DOHH2 (cell line): Measurements from ENCODE around the gene SLC7A6OS.

Experiments used
- H3F3A ChIP-seq: fragments of 200-600 bp; sonication (generic), shearing (Covaris generic); 2 replicates; pipeline ENCODE4 v1.6.0; 2016; ENCODE audit warnings: antibody characterized with exemption, mild to moderate bottlenecking; ENCODE audit not compliant: control insufficient read depth, insufficient read depth
- H3K27ac ChIP-seq: fragments of 200-600 bp; sonication (generic); 2 replicates; pipeline ENCODE4 v1.5.1; 2014; ENCODE audit warnings: low read depth, mild to moderate bottlenecking, low read length, moderate library complexity
- H3K27me3 ChIP-seq: fragments of 200-600 bp; sonication (generic); 2 replicates; pipeline ENCODE4 v1.6.1; 2014; ENCODE audit warnings: mild to moderate bottlenecking, low read length, mixed read lengths; ENCODE audit not compliant: control insufficient read depth
- H3K36me3 ChIP-seq: fragments of 200-600 bp; sonication (generic); 2 replicates; pipeline ENCODE4 v1.6.1; 2014; ENCODE audit warnings: mild to moderate bottlenecking, low read length, moderate library complexity, mixed read lengths; ENCODE audit not compliant: control insufficient read depth
- H3K4me1 ChIP-seq: fragments of 200-600 bp; sonication (generic); 2 replicates; pipeline ENCODE4 v1.6.1; 2014; ENCODE audit warnings: mild to moderate bottlenecking, low read length, mixed read lengths; ENCODE audit not compliant: control insufficient read depth
- H3K4me2 ChIP-seq: fragments of 200-600 bp; sonication (generic); 2 replicates; pipeline ENCODE4 v1.6.0; 2014; ENCODE audit warnings: mild to moderate bottlenecking, low read length, moderate library complexity
- H3K4me3 ChIP-seq: fragments of 200-600 bp; sonication (generic); 2 replicates; pipeline ENCODE4 v1.5.1; 2014; ENCODE audit warnings: mild to moderate bottlenecking, low read length, mixed read lengths
- H3K79me2 ChIP-seq: fragments of 200-600 bp; sonication (generic); 2 replicates; pipeline ENCODE4 v1.6.1; 2014; ENCODE audit warnings: mild to moderate bottlenecking, low read length, mixed read lengths; ENCODE audit not compliant: control insufficient read depth
- H3K9me2 ChIP-seq: fragments of 200-600 bp; sonication (generic); replicated peaks from 2 replicates; pipeline ENCODE4 v1.6.1; 2014; ENCODE audit warnings: mild to moderate bottlenecking, low read length, mixed read lengths; ENCODE audit not compliant: control insufficient read depth
- H3K9me3 ChIP-seq: fragments of 200-600 bp; sonication (generic); 2 replicates; pipeline ENCODE4 v1.6.1; 2014; ENCODE audit warnings: antibody characterized with exemption, low read length, mixed read lengths; ENCODE audit not compliant: control insufficient read depth, insufficient read depth
- H4K20me1 ChIP-seq: fragments of 200-600 bp; sonication (generic); 2 replicates; pipeline ENCODE4 v1.6.0; 2014; ENCODE audit warnings: low read depth, mild to moderate bottlenecking, antibody characterized with exemption, low read length, moderate library complexity; ENCODE audit not compliant: control insufficient read depth, insufficient read depth
- EZH2phosphoT487 ChIP-seq: fragments of 200-600 bp; sonication (generic); IDR thresholded peaks from 2 replicates; pipeline ENCODE4 v1.6.1; 2017; ENCODE audit warnings: borderline replicate concordance, mild to moderate bottlenecking, antibody characterized with exemption, low read length, moderate library complexity, mixed read lengths
- TF ChIP-seq, protein P1 (sequence below): fragments of 200-600 bp; sonication (generic); IDR thresholded peaks from one replicate; pipeline ENCODE4 v1.5.1; 2014; ENCODE audit warnings: antibody characterized with exemption, mild to moderate bottlenecking, low read depth, low read length; ENCODE audit not compliant: poor library complexity, severe bottlenecking

SLC7A6OS gene

DNA sequence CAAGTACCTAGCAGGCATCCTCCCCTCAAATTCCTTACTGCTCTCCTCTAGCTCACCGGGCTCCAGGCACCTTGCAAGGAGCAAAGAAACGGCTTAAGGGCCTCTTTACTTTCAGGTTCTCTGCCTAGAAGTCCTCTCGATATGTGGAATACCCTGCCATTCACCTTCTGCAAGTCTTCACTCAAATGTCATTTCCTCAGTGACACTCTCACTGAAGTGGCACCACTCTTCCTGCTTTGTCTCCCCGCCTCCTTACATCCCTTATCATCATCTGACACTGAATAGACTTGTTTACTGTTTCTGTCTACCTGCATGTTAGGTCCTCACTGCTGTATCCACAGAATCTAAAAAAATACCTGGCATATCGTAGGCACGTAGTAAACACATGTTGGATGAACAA is 947 bp downstream of the SLC7A6OS start:
- no peaks in the 10 kb centered on the region for H3K9me3 ChIP-seq
- H3F3A ChIP-seq = peaks cover 7% of the 10 kb centered on the region; the same call in 1 of the 2 replicates
- peaks cover 22% of the 10 kb centered on the region for H3K4me1 ChIP-seq
- peak overlapping the region; percentile 91 for H3K4me2 ChIP-seq
- H3K9me2 ChIP-seq = no peaks in the 10 kb centered on the region
- H3K27ac ChIP-seq = peak overlapping the region; percentile 66
- H3K27me3 ChIP-seq = no peaks in the 10 kb centered on the region
- H4K20me1 ChIP-seq = no peaks in the 10 kb centered on the region
- peaks cover 73% of the 10 kb centered on the region for H3K36me3 ChIP-seq
- H3K79me2 ChIP-seq = peaks cover 91% of the 10 kb centered on the region
- no peak for TF ChIP-seq EZH2phosphoT487
- TF ChIP-seq, protein P1, sequence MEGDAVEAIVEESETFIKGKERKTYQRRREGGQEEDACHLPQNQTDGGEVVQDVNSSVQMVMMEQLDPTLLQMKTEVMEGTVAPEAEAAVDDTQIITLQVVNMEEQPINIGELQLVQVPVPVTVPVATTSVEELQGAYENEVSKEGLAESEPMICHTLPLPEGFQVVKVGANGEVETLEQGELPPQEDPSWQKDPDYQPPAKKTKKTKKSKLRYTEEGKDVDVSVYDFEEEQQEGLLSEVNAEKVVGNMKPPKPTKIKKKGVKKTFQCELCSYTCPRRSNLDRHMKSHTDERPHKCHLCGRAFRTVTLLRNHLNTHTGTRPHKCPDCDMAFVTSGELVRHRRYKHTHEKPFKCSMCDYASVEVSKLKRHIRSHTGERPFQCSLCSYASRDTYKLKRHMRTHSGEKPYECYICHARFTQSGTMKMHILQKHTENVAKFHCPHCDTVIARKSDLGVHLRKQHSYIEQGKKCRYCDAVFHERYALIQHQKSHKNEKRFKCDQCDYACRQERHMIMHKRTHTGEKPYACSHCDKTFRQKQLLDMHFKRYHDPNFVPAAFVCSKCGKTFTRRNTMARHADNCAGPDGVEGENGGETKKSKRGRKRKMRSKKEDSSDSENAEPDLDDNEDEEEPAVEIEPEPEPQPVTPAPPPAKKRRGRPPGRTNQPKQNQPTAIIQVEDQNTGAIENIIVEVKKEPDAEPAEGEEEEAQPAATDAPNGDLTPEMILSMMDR = no peak
- peak overlapping the region; percentile 99 for H3K4me3 ChIP-seq

GRCh38 chr16:68306633-68307032 is 4.1 kb downstream of the SLC7A6OS start:
- no peak overlapping the region for H3K27ac ChIP-seq
- no peaks in the 10 kb centered on the region for H3K9me3 ChIP-seq
- no peak overlapping the region for H3K4me2 ChIP-seq
- H3F3A ChIP-seq = peaks cover 15% of the 10 kb centered on the region
- H3K4me1 ChIP-seq = peaks cover 15% of the 10 kb centered on the region
- H3K9me2 ChIP-seq = no peaks in the 10 kb centered on the region
- no peak for TF ChIP-seq EZH2phosphoT487
- TF ChIP-seq, protein P1 = no peak
- no peak overlapping the region for H3K4me3 ChIP-seq
- 0 out of 2 replicates have a peak, but pooled peaks cover 2% of the 10 kb centered on the region for H4K20me1 ChIP-seq
- peaks cover 81% of the 10 kb centered on the region for H3K36me3 ChIP-seq
- H3K79me2 ChIP-seq = peaks cover 61% of the 10 kb centered on the region
- no peaks in the 10 kb centered on the region for H3K27me3 ChIP-seq

DNA sequence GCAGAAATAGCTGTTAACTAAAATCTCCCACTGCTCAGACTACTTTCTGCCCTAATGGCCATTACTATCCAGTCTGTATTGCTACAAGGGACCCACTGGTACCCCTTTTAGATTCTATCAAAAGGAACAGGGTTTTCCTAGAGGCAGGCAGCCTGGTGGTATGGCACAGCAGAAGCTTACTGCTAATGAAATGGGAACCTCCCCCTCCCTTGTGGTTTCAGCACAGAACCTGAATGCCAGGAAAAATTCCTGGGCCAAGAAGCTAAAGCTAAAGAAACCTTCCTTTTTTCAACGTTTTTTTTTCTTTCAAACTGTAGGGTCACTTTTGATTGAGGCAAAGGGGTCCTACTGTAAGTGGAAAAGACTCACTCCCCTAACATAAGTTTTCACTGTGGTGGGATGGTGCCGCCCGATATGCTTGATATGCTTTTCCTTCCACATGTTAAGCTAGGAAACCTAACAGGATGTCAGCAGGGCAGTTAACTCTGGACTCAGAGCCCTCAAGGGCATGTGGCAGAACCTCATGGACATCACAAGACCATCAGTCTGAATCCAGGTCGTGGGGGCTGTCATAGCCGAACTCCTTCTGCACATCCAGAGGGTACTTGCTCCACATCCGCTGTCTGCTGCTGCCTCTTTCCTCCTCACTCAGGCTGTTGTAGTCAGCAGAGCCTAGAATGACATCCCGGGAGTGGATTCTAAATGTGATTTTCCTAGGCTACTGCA is 9.8 kb downstream of the SLC7A6OS start:
- TF ChIP-seq EZH2phosphoT487 = no peak
- TF ChIP-seq, protein P1 = no peak
- peaks cover 20% of the 10 kb centered on the region for H3F3A ChIP-seq
- peaks cover 5% of the 10 kb centered on the region; the same call in 1 of the 2 replicates for H3K4me1 ChIP-seq
- H4K20me1 ChIP-seq = 0 out of 2 replicates have a peak, but pooled peaks cover 2% of the 10 kb centered on the region
- no peak overlapping the region for H3K4me2 ChIP-seq
- no peaks in the 10 kb centered on the region for H3K27me3 ChIP-seq
- no peaks in the 10 kb centered on the region for H3K9me3 ChIP-seq
- H3K79me2 ChIP-seq = peaks cover 9% of the 10 kb centered on the region
- H3K27ac ChIP-seq = no peak overlapping the region
- no peaks in the 10 kb centered on the region for H3K9me2 ChIP-seq
- peaks cover 92% of the 10 kb centered on the region for H3K36me3 ChIP-seq
- no peak overlapping the region for H3K4me3 ChIP-seq
